CD14-positive monocyte (primary cell): ENCODE measurements around the gene RBMS1. TPM values are rescaled to one million over a fixed set of nuclear protein-coding genes. Genes with fewer than 3 reads are reported as not detected.

Experiments used
- DNase-seq, 3 donors: peaks; one replicate each; pipeline ENCODE4 v3.0.0-alpha.2; 2011 to 2022
- H2AFZ ChIP-seq: 2 replicates; pipeline ENCODE4 v1.6.0; 2012; ENCODE audit warnings: mild to moderate bottlenecking, low read depth, low read length, inconsistent platforms; ENCODE audit not compliant: insufficient read depth, poor library complexity, severe bottlenecking
- H3K27ac ChIP-seq, 2 donors: 1 replicate in 1 of 2; 2 replicates in 1 of 2; pipeline ENCODE4 v1.5.1; 2012 to 2013; ENCODE audit warnings: low read length in 2 of 2, control low read depth in 1 of 2, inconsistent platforms in 1 of 2, low read depth in 1 of 2, mild to moderate bottlenecking in 1 of 2
- H3K27me3 ChIP-seq, 2 donors: one replicate each; pipeline versions ENCODE4 v1.6.0 to v1.6.1; 2011 to 2013; ENCODE audit warnings: low read length in 2 of 2; ENCODE audit not compliant: control insufficient read depth in 2 of 2, insufficient read depth in 2 of 2
- H3K36me3 ChIP-seq, 2 donors: replicated peaks in 1 of 2; 1 replicate in 1 of 2; 2 replicates in 1 of 2; pipeline versions ENCODE4 v1.5.1 to v1.6.1; 2012 to 2013; ENCODE audit warnings: low read length in 2 of 2, control low read depth in 1 of 2, inconsistent platforms in 1 of 2, mild to moderate bottlenecking in 1 of 2; ENCODE audit not compliant: insufficient read depth in 2 of 2, control insufficient read depth in 1 of 2
- H3K4me1 ChIP-seq, 2 donors: 1 replicate in 1 of 2; 2 replicates in 1 of 2; pipeline versions ENCODE4 v1.5.1 to v1.6.1; 2012 to 2013; ENCODE audit warnings: low read length in 2 of 2, control low read depth in 1 of 2, inconsistent platforms in 1 of 2, mild to moderate bottlenecking in 1 of 2, moderate library complexity in 1 of 2; ENCODE audit not compliant: insufficient read depth in 2 of 2, control insufficient read depth in 1 of 2
- H3K4me2 ChIP-seq: replicated peaks from 2 replicates; pipeline ENCODE3; 2012; ENCODE audit warnings: low read length, moderate library complexity, mild to moderate bottlenecking; ENCODE audit not compliant: poor library complexity, severe bottlenecking; ENCODE audit errors: extremely low read depth
- H3K4me3 ChIP-seq, 3 experiments: fragments of 200-600 bp in 1 of 3; sonication (generic) in 1 of 3; replicated peaks in 1 of 3; 1 replicate in 2 of 3; 2 replicates in 1 of 3; pipeline ENCODE4 v1.5.1; 2011 to 2013; ENCODE audit warnings: low read length in 3 of 3, mild to moderate bottlenecking in 3 of 3, control low read depth in 2 of 3, low read depth in 2 of 3, inconsistent platforms in 1 of 3, moderate library complexity in 1 of 3
- H3K79me2 ChIP-seq: 2 replicates; pipeline ENCODE4 v1.6.0; 2012; ENCODE audit warnings: mild to moderate bottlenecking, control low read depth, inconsistent platforms, low read length, moderate library complexity; ENCODE audit not compliant: insufficient read depth
- H3K9ac ChIP-seq: 2 replicates; pipeline ENCODE4 v1.6.0; 2017; ENCODE audit warnings: low read length, mild to moderate bottlenecking; ENCODE audit not compliant: insufficient read depth, poor library complexity, severe bottlenecking
- H3K9me3 ChIP-seq, 2 donors: replicated peaks in 1 of 2; 1 replicate in 1 of 2; 2 replicates in 1 of 2; pipeline versions ENCODE4 v1.5.1 to v1.6.1; 2012 to 2013; ENCODE audit warnings: low read length in 2 of 2, control low read depth in 1 of 2; ENCODE audit not compliant: control insufficient read depth in 1 of 2, insufficient read depth in 1 of 2
- H4K20me1 ChIP-seq: 2 replicates; pipeline ENCODE4 v1.6.0; 2012; ENCODE audit warnings: mild to moderate bottlenecking, low read length, control low read depth, moderate library complexity; ENCODE audit not compliant: insufficient read depth
- H3K27ac Mint-ChIP-seq, 7 donors: one replicate each; pipeline ENCODE4 v1.8.0; 2020; ENCODE audit warnings: mild to moderate bottlenecking in 7 of 7, mixed read lengths in 7 of 7, moderate library complexity in 6 of 7, inconsistent platforms in 2 of 7
- H3K27me3 Mint-ChIP-seq, 3 donors: one replicate each; pipeline ENCODE4 v1.8.0; 2021 to 2022; ENCODE audit warnings: low read depth in 3 of 3, mild to moderate bottlenecking in 3 of 3, mixed read lengths in 3 of 3, moderate library complexity in 3 of 3, inconsistent platforms in 1 of 3
- H3K36me3 Mint-ChIP-seq, 2 donors: one replicate each; pipeline ENCODE4 v1.8.0; 2020; ENCODE audit warnings: mixed read lengths in 2 of 2, inconsistent platforms in 1 of 2, mild to moderate bottlenecking in 1 of 2
- H3K4me1 Mint-ChIP-seq: one replicate; pipeline ENCODE4 v1.8.0; 2020; ENCODE audit warnings: mild to moderate bottlenecking, mixed read lengths
- H3K4me3 Mint-ChIP-seq, 2 donors: one replicate each; pipeline ENCODE4 v1.8.0; 2020; ENCODE audit warnings: mild to moderate bottlenecking in 2 of 2, mixed read lengths in 2 of 2, moderate library complexity in 1 of 2
- H3K9me3 Mint-ChIP-seq, 7 donors: one replicate each; pipeline ENCODE4 v1.8.0; 2020 to 2022; ENCODE audit warnings: mixed read lengths in 7 of 7, mild to moderate bottlenecking in 6 of 7, moderate library complexity in 6 of 7, inconsistent platforms in 2 of 7
- CTCF ChIP-seq: fragments of 200-600 bp; IDR thresholded peaks from one replicate; pipeline ENCODE4 v1.8.0; 2022; ENCODE audit warnings: antibody characterized with exemption, mild to moderate bottlenecking
- WGBS: methylation state at CpG from one replicate; pipeline ENCODE4 v1.1.5; 2013; ENCODE audit warnings: missing lambda C conversion rate; ENCODE audit not compliant: insufficient coverage; 5-methylcytosine and 5-hydroxymethylcytosine counted together
- intact Hi-C, 2 donors: fragments of 100-400 bp; cut with micrococcal nuclease; formaldehyde crosslinking; loops; one replicate each; pipeline versions ENCODE4 v1.15.0 to v1.15.1; 2023
- polyA plus RNA-seq, 3 donors: library from polyadenylated mRNA; depleted of rRNA in 1 of 3; unstranded in 2 of 3; stranded (reverse) in 1 of 3; fragments of 300-500 nt in 2 of 3; fragments of >200 nt in 1 of 3; fragmentation: Illumina TruSeq in 2 of 3; gene quantifications; 1 replicate in 2 of 3; 2 replicates in 1 of 3; pipeline ENCODE4 v1.2.3, GENCODE V29; 2012 to 2021

The RBMS1 gene
- polyA plus RNA-seq, 3 donors: 88.2 to 91.2 (median 89.4) TPM

GRCh38 chr2:160458718-160459453 is 34.7 kb downstream of the RBMS1 start:
- Mint-ChIP-seq H3K36me3 (peaks cover 5 to 17% of the 10 kb centered on the region in 2 donors), H3K4me3 (no peak overlapping the region), H3K9me3 (peaks cover 0 to 6% (median 0%) of the 10 kb centered on the region in 7 donors), H3K4me1 (no peaks in the 10 kb centered on the region), H3K27ac (no peak overlapping the region), H3K27me3 (peaks cover 0 to 4% (median 2%) of the 10 kb centered on the region in 3 donors)
- H3K27me3 ChIP-seq: no peaks in the 10 kb centered on the region
- no peak overlapping the region for H2AFZ ChIP-seq
- no peaks in the 10 kb centered on the region for H4K20me1 ChIP-seq
- TF ChIP-seq CTCF: no peak
- H3K27ac ChIP-seq: no peak overlapping the region
- no peak overlapping the region for H3K9ac ChIP-seq
- no peak overlapping the region for H3K4me2 ChIP-seq
- no peaks in the 10 kb centered on the region for H3K79me2 ChIP-seq
- no peaks in the 10 kb centered on the region for H3K9me3 ChIP-seq
- H3K4me3 ChIP-seq: no peak overlapping the region
- no peaks in the 10 kb centered on the region for H3K4me1 ChIP-seq
- DNase-seq: no peak
- intact Hi-C loops: no loop called here
- no peaks in the 10 kb centered on the region for H3K36me3 ChIP-seq
- WGBS: no CpG with 5 or more reads among the region's 10 CpGs

GRCh38 chr2:160457588-160457987 is 36.0 kb downstream of the RBMS1 start:
- H3K36me3 ChIP-seq: no peaks in the 10 kb centered on the region
- no peak overlapping the region for H3K9ac ChIP-seq
- H3K9me3 ChIP-seq: no peaks in the 10 kb centered on the region
- no peak for DNase-seq
- no peak overlapping the region for H3K27ac ChIP-seq
- no peaks in the 10 kb centered on the region for H3K79me2 ChIP-seq
- no peak overlapping the region for H3K4me3 ChIP-seq
- H3K9me3 Mint-ChIP-seq: peaks cover 0 to 6% (median 0%) of the 10 kb centered on the region in 7 donors
- peaks cover 3 to 15% of the 10 kb centered on the region in 2 donors for H3K36me3 Mint-ChIP-seq
- H3K27me3 ChIP-seq: no peaks in the 10 kb centered on the region
- no peaks in the 10 kb centered on the region for H4K20me1 ChIP-seq
- no peak overlapping the region for H2AFZ ChIP-seq
- no peak overlapping the region for H3K27ac Mint-ChIP-seq
- intact Hi-C loops: no loop called here
- no peaks in the 10 kb centered on the region for H3K4me1 ChIP-seq
- no peak overlapping the region for H3K4me2 ChIP-seq
- 100% methylated on average over 5 of the region's 5 CpGs for WGBS
- H3K27me3 Mint-ChIP-seq: peaks cover 0 to 4% (median 2%) of the 10 kb centered on the region in 3 donors
- no peak overlapping the region for H3K4me3 Mint-ChIP-seq
- H3K4me1 Mint-ChIP-seq: no peaks in the 10 kb centered on the region
- no peak for TF ChIP-seq CTCF
